NCI-H2196 (cell line): ENCODE results near the gene UGT1A7.

Experiments
- DNase-seq: peaks from one replicate; lab custom pipeline; 2025; ENCODE audit not compliant: unreplicated experiment; lab: John Stamatoyannopoulos, UW

The UGT1A7 gene

GRCh38 chr2:233796254-233796653 is 114.6 kb downstream of the UGT1A7 start:
- no peak for DNase-seq

GRCh38 chr2:233798335-233799086 is 116.8 kb downstream of the UGT1A7 start:
- no peak for DNase-seq

GRCh38 chr2:233799087-233799665 is 117.5 kb downstream of the UGT1A7 start:
- DNase-seq = no peak

- DNase-seq = no peak
These were observed 118.0 kb downstream of the UGT1A7 start for GRCh38 chr2:233799716-233800115.

GRCh38 chr2:233800208-233800607 is 118.5 kb downstream of the UGT1A7 start:
- no peak for DNase-seq

GRCh38 chr2:233801357-233802131 is 119.8 kb downstream of the UGT1A7 start:
- no peak for DNase-seq

- no peak for DNase-seq
These were observed 120.6 kb downstream of the UGT1A7 start for GRCh38 chr2:233802132-233802815.

GRCh38 chr2:233803292-233803911 is 121.7 kb downstream of the UGT1A7 start:
- no peak for DNase-seq

- no peak for DNase-seq
These were observed 122.3 kb downstream of the UGT1A7 start for GRCh38 chr2:233803994-233804393.

GRCh38 chr2:233807215-233807865 is 125.6 kb downstream of the UGT1A7 start:
- no peak for DNase-seq

- DNase-seq = no peak
These were observed 126.5 kb downstream of the UGT1A7 start for GRCh38 chr2:233807966-233808935.

GRCh38 chr2:233810385-233810784 is 128.7 kb downstream of the UGT1A7 start:
- DNase-seq = no peak

- DNase-seq = no peak
These were observed 129.4 kb downstream of the UGT1A7 start for GRCh38 chr2:233811087-233811486.

GRCh38 chr2:233811732-233812131 is 130.0 kb downstream of the UGT1A7 start:
- DNase-seq = no peak

GRCh38 chr2:233813236-233814055 is 131.7 kb downstream of the UGT1A7 start:
- no peak for DNase-seq

GRCh38 chr2:233814056-233814835 is 132.5 kb downstream of the UGT1A7 start:
- peak; percentile 36 for DNase-seq

- no peak for DNase-seq
These were observed 134.2 kb downstream of the UGT1A7 start for GRCh38 chr2:233815861-233816260.

GRCh38 chr2:233816334-233816733 is 134.6 kb downstream of the UGT1A7 start:
- no peak for DNase-seq
